GM18858 (cell line): ENCODE data around the gene IGLL1.
"Not testable (repeated sequence)": the region's sequence is repeated elsewhere in the genome, so short reads cannot be mapped to it uniquely, and the experiment has no call there.

Source experiments
- ATAC-seq: cut with Tn5 transposase; IDR thresholded peaks from one replicate; pipeline ENCODE4 v1.9.1; 2021; ENCODE audit not compliant: unreplicated experiment

The IGLL1 gene

DNA sequence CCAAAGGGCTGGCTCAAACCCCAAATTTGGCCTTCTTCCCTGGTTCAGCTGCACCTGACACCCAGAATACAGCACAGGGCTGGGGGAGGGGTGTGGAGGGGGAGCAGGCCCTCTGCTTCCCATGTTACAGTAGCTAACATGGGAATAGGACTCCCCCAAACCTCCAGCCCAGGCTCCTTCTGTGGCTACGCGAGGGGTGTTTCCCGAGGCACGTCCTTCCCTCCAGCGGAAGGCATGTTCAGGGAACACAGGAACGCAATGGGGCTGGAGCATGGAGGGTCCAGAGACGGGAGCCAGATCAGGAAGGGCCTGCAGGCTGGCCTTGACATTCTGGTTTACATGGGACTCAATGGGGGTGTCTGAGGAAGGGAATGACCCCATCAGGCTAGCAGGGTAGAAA is 11.8 kb upstream of the IGLL1 start:
- ATAC-seq, result no peak

DNA sequence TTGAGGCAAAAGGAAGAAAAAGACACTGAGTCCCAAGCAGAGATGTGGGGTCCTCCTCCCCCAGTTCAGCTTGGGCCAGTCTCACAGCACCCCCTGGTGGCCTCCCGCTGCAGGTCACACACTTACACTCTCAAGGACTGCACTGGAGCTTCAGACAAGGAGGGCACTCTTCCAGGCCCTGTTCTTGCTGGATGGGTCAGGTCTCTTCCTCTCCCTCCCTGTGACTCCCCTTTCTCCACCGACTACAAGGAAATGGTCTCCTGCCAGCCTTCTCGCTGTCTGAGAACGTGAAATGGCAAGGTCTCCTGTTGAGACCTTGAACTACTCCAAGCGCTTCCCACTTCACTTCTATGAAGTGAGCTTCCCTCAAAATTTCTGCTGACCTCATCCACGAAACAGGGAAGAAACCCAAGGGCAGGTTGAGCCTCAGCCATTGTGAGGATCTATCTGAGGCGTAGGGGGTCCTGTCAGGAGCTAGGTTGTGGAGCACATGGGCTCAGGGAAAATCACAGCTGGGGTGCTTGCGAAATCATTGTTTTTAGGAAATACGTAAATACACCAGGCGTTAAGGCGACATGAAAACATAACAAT is 11.2 kb upstream of the IGLL1 start:
- ATAC-seq, result no peak

GRCh38 chr22:23583836-23584235 is 3.7 kb upstream of the IGLL1 start:
- no peak for ATAC-seq

DNA sequence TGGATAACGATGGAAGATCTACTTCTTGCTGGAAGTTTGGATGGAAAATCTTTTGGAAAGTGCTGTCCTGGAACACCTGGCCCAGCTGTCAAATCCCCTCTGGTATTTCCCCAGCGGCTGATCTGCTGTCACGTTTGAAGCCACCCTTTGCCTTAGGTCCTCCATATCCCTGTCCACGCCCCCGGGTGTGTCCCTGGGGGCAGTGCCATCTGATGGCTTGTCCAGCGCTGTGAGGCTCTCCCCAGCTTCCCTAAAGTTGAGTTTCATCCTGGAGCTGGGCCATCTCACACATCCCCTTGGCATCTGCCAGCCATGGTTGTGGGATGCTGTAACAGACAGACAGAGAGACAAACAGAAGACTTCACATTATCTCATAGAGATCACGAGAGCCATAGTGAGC is 3.1 kb upstream of the IGLL1 start:
- no peak for ATAC-seq

- ATAC-seq, result no peak
Observed at GRCh38 chr22:23581260-23581650, 1.2 kb upstream of the IGLL1 start.

- ATAC-seq, result no peak
Observed at GRCh38 chr22:23580576-23581259, 628 bp upstream of the IGLL1 start.

DNA sequence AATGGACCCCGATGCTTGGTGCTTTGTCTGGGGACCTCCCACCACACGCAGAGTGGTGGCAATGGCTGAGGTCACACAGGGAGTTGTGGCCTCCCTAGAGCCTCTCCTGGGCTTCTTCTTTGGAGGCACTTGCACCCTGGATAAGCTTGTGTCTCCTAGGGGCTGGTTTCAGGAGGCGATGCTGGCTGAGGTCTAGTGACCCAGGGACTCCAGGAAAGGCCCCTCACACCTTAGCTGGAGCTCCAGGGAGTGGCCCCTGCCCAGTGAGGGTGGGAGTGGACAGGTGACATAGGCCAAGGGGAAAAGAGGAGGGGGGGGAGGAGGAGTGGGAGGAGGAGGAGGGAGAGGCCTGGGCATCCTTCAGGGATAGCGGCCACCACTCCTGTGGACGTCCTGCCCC is 810 bp downstream of the IGLL1 start:
- no peak for ATAC-seq

GRCh38 chr22:23578306-23578705 is 1.8 kb downstream of the IGLL1 start:
- ATAC-seq, result no peak

DNA sequence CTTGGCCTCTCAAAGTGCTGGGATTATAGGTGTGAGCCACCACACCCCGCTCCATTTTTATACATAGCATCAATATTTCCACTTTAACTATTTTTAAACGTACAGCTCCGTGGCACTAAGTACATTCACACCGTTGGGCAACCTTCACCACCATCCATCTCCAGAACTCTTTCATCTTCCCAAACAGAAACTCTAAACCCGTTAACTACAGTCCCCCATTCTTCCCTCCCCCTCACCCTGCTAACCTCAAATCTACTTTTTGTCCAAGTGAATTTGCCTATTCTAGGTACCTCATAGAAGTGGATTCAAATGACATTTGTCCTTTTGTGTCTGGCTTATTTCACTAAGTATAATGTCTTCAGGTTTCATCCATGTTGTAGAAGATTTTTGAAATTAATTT is 3.4 kb downstream of the IGLL1 start:
- no peak for ATAC-seq

DNA sequence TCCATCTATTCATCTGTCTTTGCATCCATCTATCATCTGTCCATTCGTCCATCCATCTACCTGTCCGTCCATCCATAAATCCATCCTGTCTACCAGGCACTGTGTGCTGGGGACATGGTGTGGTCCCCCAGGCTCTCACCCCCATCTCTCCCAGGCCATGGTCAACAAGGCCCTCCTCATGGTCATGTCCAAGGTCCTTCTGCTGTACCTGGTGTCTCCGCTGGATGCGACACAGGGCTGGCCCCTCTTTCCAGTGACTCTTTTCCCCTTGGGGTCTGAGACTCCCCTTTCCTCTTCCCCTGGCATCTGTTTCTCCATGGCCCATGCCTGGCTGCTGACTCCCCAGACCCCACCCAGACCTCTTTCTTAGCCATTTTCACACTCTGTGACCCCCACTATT is 4.5 kb downstream of the IGLL1 start:
- ATAC-seq, result no peak

- ATAC-seq, result no peak
Observed at GRCh38 chr22:23574877-23575276, 5.2 kb downstream of the IGLL1 start.

DNA sequence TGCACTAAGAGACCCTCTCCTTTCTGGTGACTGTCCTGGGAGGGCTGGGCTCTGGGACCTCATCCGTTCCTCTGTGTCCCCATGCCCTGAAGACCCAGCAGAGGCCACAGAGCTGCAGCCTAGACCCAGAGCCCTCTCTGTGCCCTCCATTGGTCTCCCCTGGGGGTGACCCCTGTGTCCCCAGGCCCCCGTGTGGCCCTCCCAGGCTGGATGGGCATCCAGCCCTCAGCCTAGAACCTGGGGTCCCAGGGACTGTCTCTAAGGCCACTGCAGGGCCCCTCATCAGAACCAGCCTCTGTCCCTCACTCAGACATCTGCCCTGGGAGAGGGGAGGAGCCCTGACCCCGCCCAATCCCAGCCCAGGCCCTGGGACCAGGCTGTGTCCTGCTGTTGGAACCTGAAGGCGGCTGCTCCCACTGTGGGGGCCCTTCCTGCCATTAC is 5.7 kb downstream of the IGLL1 start:
- ATAC-seq, result no peak

DNA sequence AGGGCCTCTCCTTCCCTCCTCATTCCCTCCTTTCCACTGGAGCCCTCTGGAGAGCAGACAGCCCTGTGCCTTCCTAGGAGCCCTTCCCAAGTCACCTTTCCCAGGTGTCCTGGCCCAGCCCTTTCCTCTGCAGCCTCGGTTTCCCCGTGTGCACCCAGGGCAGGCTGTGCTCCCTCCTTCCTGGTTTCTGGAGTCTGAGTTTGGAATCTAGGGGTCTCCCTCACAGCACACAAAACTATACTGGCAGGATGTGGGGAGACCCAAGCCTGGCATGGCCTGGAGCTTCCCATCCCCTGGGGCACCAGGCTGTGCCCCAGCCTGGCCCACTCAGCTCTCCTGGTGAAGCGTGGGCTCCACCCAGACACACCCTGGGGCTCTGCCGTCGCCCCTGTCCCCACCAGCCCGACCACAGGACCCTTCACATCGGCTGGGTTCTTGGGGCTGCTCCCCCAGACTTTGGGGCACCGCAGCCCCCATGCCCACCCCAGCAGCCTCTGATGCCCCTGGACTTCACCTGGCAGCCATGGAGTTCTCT is 6.3 kb downstream of the IGLL1 start:
- ATAC-seq, result not testable (repeated sequence)

DNA sequence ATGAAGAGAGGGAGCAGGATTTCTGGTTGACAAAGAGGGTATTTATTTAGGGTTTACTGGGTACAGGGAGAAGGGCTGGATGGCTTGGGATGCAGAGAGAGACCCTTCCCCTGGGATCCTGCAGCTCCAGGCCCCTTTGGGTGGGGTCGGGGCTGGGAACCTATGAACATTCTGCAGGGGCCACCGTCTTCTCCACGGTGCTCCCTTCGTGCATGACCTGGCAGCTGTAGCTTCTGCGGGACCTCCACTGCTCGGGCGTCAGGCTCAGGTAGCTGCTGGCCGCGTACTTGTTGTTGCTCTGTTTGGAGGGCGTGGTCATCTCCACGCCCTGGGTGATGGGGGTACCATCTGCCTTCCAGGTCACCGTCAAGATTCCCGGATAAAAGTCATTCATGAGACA is 7.0 kb downstream of the IGLL1 start:
- not testable (repeated sequence) for ATAC-seq

- no peak for ATAC-seq
Observed at GRCh38 chr22:23571486-23571885, 8.6 kb downstream of the IGLL1 start.

DNA sequence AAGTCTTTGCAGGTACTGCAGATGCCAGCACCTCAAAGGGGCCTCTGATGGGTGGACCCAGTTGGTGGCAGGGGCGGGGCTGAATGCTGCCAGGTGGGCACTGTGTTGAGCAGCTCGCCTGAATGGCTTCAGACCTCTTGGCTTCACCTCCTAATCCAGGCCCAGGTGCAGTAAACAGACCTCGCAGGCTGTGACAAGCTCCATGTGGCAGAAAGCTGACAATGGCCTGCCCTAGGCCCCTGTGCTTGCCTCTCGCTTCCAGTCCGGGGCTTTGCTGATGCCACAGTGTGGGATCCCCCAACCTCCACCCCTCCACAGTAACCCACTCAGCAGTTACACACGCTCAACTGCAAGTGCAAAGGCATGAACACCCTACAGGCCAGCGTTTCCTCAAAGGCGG is 9.4 kb downstream of the IGLL1 start:
- no peak for ATAC-seq

DNA sequence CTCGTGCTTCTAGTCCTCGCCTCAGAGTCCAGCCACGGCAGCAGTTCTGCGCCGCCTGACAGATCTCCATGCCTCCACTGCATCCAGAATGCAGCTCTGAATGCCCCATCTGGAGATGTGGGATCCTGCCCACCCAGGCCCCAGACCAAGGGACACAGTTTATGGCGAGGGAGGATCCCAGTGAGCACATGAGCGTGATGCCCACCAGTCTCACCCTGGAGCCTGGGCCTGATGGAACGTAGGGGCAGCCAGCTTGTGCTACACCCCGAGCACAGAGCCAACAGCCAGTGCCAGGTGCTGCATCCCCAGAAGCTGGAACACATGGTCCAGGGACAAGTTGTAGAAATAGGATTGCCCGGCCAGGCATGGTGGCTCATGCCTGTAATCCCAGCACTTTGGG is 10.4 kb downstream of the IGLL1 start:
- no peak for ATAC-seq

- ATAC-seq, result no peak
Observed at GRCh38 chr22:23569291-23569690, 10.8 kb downstream of the IGLL1 start.

DNA sequence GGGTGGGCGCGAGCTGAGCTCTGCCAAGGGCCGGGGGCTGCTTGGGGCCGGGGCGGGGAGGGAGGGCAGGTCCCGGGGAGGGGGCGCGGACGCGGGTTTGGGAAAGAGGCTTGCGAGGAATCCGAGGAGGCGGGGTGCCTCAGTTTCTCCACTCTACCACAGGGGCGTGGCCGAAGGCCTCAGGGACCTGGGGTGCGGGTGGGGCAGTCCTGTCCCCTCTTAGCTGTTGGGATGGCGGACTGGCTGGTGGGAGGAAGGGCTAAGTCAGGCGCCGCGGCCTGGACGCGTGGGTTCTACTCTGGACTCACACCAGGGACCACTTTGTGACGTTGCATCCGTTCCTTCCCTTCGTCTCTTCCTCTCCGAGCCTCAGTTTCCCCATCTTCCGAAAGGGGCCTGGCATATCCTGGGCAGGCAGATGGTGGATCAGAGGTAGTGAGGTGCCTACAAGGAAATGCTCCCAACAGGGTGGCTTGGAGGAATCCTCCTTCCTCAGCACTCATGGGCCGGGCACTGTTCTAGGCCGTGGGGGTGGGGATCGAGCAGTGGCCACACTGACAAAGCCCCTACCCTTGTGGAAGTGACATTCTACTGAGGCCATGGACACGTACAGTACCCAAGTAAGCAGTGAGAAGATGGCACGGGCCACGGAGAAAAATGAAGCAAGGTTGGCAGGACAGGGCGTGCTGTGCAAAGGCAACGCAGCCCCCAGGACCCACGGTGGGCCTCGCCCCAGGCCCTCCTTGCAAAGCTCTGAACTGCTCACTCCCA is 13.2 kb downstream of the IGLL1 start:
- ATAC-seq, result no peak

DNA sequence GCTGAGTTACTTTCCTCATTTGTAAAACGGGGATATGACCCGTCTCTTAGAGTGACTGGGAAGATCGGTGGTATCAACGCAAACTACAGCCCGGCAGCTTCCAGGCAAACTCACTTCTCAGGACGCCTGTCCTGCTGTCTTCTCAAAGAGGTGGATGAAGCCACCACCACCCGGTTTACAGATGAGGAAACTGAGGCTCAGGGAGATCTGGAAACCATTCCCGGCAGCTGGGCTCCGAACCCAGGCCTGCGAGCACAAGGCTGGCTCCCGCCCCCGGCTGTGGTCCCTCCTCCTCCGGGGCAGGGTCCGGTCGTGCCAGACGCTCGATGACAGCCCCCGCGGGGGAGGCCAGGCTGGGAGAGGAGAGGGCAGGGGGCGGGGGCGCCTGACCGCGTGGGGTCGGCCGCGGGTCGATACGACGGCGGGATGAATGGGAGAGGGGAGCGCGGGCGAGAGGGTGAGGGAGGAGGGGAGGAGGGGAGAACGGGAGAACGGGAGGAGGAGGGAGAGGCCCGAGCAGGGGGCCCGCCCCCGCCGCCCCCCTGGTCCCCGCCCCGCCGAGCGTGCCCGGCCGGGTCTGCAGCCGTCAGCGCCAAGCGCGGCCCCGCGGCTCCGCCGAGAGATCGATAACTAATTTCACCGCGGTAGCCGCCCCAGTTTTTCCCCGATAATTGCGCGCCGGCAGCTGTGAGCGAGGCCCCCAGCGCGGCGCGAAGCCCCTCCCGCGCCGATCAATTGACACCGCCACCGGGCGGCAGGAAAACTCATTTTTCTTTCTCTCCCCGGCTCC is 14.0 kb downstream of the IGLL1 start:
- no peak for ATAC-seq

- ATAC-seq, result no peak
Observed at GRCh38 chr22:23565305-23565914, 14.7 kb downstream of the IGLL1 start.
